Type B pancreatic cell (in vitro differentiated cells): ENCODE results near the gene AHCYL1. TPM values are rescaled to one million over a fixed set of nuclear protein-coding genes. Genes with fewer than 3 reads are reported as not detected.

ENCODE experiments used
- DNase-seq: peaks from one replicate; pipeline ENCODE4 v3.0.0; 2021; ENCODE audit warnings: mixed read lengths; ENCODE audit not compliant: unreplicated experiment; ENCODE audit errors: extremely low spot score
- H3K27ac Mint-ChIP-seq: 2 replicates; pipeline ENCODE4 v1.8.0; 2021; ENCODE audit warnings: mild to moderate bottlenecking, mixed read lengths
- H3K27me3 Mint-ChIP-seq: 2 replicates; pipeline ENCODE4 v1.8.0; 2021; ENCODE audit warnings: mixed read lengths
- H3K36me3 Mint-ChIP-seq: 2 replicates; pipeline ENCODE4 v1.8.0; 2021; ENCODE audit warnings: mixed read lengths
- H3K4me1 Mint-ChIP-seq: one replicate; pipeline ENCODE4 v1.8.0; 2021; ENCODE audit warnings: mixed read lengths; ENCODE audit not compliant: unreplicated experiment
- H3K4me3 Mint-ChIP-seq: 2 replicates; pipeline ENCODE4 v1.8.0; 2021; ENCODE audit warnings: mild to moderate bottlenecking, mixed read lengths
- H3K9me3 Mint-ChIP-seq: 2 replicates; pipeline ENCODE4 v1.8.0; 2021; ENCODE audit warnings: mixed read lengths
- CTCF ChIP-seq: fragments of 200-600 bp; sonication (generic); conservative IDR thresholded peaks from 2 replicates; pipeline ENCODE4 v1.5.0; 2021; ENCODE audit warnings: antibody characterized with exemption, mild to moderate bottlenecking
- total RNA-seq: library from RNA; stranded (reverse); gene quantifications from 2 replicates; pipeline ENCODE4 v1.2.1, GENCODE V29; 2021; ENCODE audit warnings: low replicate concordance

The AHCYL1 gene
- total RNA-seq, 1 donor from 2014 or later: 87.1 TPM

GRCh38 chr1:109976762-109977161, 7.8 kb upstream of the AHCYL1 start:
- Mint-ChIP-seq H3K4me3 (no peak overlapping the region), H3K9me3 (no peaks in the 10 kb centered on the region), H3K27ac (no peak overlapping the region), H3K27me3 (no peaks in the 10 kb centered on the region), H3K4me1 (peaks cover 15% of the 10 kb centered on the region), H3K36me3 (no peaks in the 10 kb centered on the region)
- TF ChIP-seq CTCF: no peak
- DNase-seq: no peak

- no peak overlapping the region for H3K4me3 Mint-ChIP-seq
- H3K4me1 Mint-ChIP-seq: peaks cover 15% of the 10 kb centered on the region
- TF ChIP-seq CTCF: no peak
- no peak overlapping the region for H3K27ac Mint-ChIP-seq
- no peaks in the 10 kb centered on the region for H3K27me3 Mint-ChIP-seq
- no peaks in the 10 kb centered on the region for H3K9me3 Mint-ChIP-seq
- no peaks in the 10 kb centered on the region for H3K36me3 Mint-ChIP-seq
- no peak for DNase-seq
Observed at GRCh38 chr1:109977225-109977624, 7.3 kb upstream of the AHCYL1 start.

GRCh38 chr1:109977657-109978378, 6.7 kb upstream of the AHCYL1 start:
- TF ChIP-seq CTCF: no peak
- H3K4me3 Mint-ChIP-seq: no peak overlapping the region
- H3K4me1 Mint-ChIP-seq: peaks cover 15% of the 10 kb centered on the region
- no peak overlapping the region for H3K27ac Mint-ChIP-seq
- no peaks in the 10 kb centered on the region for H3K27me3 Mint-ChIP-seq
- no peak for DNase-seq
- no peaks in the 10 kb centered on the region for H3K9me3 Mint-ChIP-seq
- H3K36me3 Mint-ChIP-seq: no peaks in the 10 kb centered on the region

- H3K36me3 Mint-ChIP-seq: no peaks in the 10 kb centered on the region
- no peak for TF ChIP-seq CTCF
- H3K27me3 Mint-ChIP-seq: no peaks in the 10 kb centered on the region
- no peak overlapping the region for H3K27ac Mint-ChIP-seq
- H3K4me3 Mint-ChIP-seq: no peak overlapping the region
- no peak for DNase-seq
- H3K4me1 Mint-ChIP-seq: peaks cover 15% of the 10 kb centered on the region
- H3K9me3 Mint-ChIP-seq: no peaks in the 10 kb centered on the region
Observed at GRCh38 chr1:109978761-109979488, 5.6 kb upstream of the AHCYL1 start.

- Mint-ChIP-seq H3K36me3 (no peaks in the 10 kb centered on the region), H3K27ac (no peak overlapping the region), H3K27me3 (no peaks in the 10 kb centered on the region), H3K9me3 (no peaks in the 10 kb centered on the region), H3K4me3 (no peak overlapping the region), H3K4me1 (peaks cover 15% of the 10 kb centered on the region)
- no peak for DNase-seq
- TF ChIP-seq CTCF: no peak
Observed at GRCh38 chr1:109979489-109980091, 5.0 kb upstream of the AHCYL1 start.
